ENCODE results near the gene GAS7.

The GAS7 gene

DNA sequence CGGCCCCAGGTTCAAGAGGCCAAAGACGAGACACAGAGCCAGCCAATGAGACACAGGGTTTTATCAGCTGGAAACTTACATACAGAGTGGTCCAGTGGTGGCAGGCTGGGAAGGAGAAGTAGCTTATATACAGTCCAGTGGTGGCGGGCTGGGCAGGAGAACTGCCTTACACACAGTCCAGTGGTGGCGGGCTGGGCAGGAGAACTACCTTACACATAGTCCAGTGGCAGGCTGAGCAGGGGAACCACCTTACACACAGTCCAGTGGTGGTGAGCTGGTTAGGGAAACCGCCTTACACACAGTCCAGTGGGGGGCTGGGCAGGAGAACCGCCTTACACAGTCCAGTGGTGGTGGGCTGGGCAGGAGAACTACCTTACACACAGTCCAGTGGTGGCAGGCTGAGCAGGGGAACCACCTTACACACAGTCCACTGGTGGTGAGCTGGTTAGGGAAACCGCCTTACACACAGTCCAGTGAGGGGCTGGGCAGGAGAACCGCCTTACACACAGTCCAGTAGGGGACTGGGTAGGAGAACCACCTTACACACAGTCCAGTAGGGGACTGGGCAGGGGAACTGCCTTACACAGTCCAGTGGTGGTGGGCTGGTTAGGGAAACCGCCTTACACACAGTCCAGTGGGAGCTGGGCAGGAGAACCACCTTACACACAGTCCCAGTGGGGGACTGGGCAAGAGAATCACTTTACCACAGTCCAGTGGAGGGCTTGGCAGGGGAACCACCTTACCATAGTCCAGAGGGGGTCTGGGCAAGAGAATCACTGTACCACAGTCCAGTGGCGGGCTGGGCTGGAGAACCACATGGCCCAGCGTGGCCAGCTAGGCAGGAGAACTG, 90.9 kb downstream of the GAS7 start:
- POLR2A ChIA-PET, result no interaction called here
- TF ChIP-seq ARNT (IDR thresholded peaks at IDR 0.05) (no peak), FOXK2 (IDR thresholded peaks at IDR 0.05) (no peak), TARDBP (IDR thresholded peaks at IDR 0.05) (no peak), FOXA1 (IDR thresholded peaks at IDR 0.05) (no peak), BHLHE40 (IDR thresholded peaks at IDR 0.05; ENCODE audit: borderline replicate concordance) (no peak), L3MBTL2 (conservative IDR thresholded peaks at IDR 0.05) (no peak), HDGF (IDR thresholded peaks at IDR 0.05; ENCODE audit: borderline replicate concordance) (no peak), CTBP1 (IDR thresholded peaks at IDR 0.05; ENCODE audit: borderline replicate concordance) (no peak), SP1 (IDR thresholded peaks at IDR 0.05) (no peak), FOXM1 (IDR thresholded peaks at IDR 0.05; ENCODE audit: borderline replicate concordance) (no peak), NFRKB (IDR thresholded peaks at IDR 0.05) (no peak), ELF4 (IDR thresholded peaks at IDR 0.05) (no peak), ZNF384 (IDR thresholded peaks at IDR 0.05) (no peak), LEF1 (IDR thresholded peaks at IDR 0.05; ENCODE audit: borderline replicate concordance) (no peak)
- no peak for DNase-seq (ENCODE audit: extremely low spot score)
- CTCF ChIA-PET, result no interaction called here

DNA sequence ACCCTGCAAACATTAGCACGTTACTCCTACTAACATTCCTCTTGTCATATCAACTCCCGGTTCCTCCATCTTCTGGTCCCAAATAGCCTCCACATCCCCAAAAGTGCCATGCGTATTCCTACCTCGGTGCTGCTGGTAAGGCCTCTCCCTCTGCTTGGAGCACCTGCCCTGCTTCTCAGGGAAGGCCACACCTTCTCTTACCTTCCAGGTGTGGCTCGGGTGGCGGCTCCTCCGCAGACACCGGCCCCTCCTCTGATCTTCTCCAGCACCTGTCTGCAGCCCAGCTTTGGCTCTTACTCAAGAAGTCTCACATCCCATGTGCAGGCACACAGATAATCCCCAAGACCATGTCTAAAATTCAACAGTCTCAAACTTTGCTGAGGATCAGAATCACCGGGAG, 92.3 kb downstream of the GAS7 start:
- TF ChIP-seq FOXK2 (IDR thresholded peaks at IDR 0.05) (no peak), L3MBTL2 (conservative IDR thresholded peaks at IDR 0.05) (no peak), TARDBP (IDR thresholded peaks at IDR 0.05) (no peak)
- ChIA-PET CTCF (no interaction called here), POLR2A (no interaction called here)
- no peak for DNase-seq (ENCODE audit: extremely low spot score)

DNA sequence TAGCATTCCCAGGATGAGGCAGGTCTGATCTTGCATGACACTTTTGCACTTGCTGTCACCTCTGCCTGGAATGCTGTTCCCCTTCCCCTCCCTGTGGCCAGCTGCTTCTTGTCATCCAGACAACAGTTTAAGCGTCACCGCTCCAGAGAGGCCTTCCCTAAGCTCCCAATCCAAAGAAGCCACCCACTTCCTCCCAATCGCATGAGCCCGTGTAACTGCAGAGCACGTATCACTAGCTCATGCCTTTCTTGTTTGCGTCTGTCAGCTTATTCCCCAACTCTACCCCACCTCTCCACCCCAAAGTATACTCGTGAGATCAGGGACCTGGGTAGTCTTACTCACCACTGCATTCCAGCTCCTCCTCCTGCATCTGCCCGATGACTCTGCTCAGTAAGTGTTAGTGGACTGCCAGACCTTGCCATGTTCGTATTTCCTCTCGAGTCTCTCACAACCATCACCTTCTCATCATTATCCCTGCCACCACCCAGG, 92.8 kb downstream of the GAS7 start:
- DNase-seq (ENCODE audit: extremely low spot score), result no peak
- ChIA-PET POLR2A (interaction anchor here (0.6 kb wide), 1 partner anchor 9 kb away, joined by 3 read pairs; no protein-coding TSS in a partner anchor), CTCF (no interaction called here)
- no peak for TF ChIP-seq ELF4 (IDR thresholded peaks at IDR 0.05)
- TF ChIP-seq FOXA1 (IDR thresholded peaks at IDR 0.05), result no peak
- TF ChIP-seq ARNT (IDR thresholded peaks at IDR 0.05), result no peak
- TF ChIP-seq FOXM1 (IDR thresholded peaks at IDR 0.05; ENCODE audit: borderline replicate concordance), result no peak
- no peak for TF ChIP-seq FOXK2 (IDR thresholded peaks at IDR 0.05)
- no peak for TF ChIP-seq LEF1 (IDR thresholded peaks at IDR 0.05; ENCODE audit: borderline replicate concordance)
- TF ChIP-seq BHLHE40 (IDR thresholded peaks at IDR 0.05; ENCODE audit: borderline replicate concordance), result no peak
- no peak for TF ChIP-seq SP1 (IDR thresholded peaks at IDR 0.05)
- TF ChIP-seq HDGF (IDR thresholded peaks at IDR 0.05; ENCODE audit: borderline replicate concordance), result no peak
- TF ChIP-seq NFRKB (IDR thresholded peaks at IDR 0.05), result no peak
- no peak for TF ChIP-seq L3MBTL2 (conservative IDR thresholded peaks at IDR 0.05)
- no peak for TF ChIP-seq SUZ12 (IDR thresholded peaks at IDR 0.05)
- TF ChIP-seq, protein P1, sequence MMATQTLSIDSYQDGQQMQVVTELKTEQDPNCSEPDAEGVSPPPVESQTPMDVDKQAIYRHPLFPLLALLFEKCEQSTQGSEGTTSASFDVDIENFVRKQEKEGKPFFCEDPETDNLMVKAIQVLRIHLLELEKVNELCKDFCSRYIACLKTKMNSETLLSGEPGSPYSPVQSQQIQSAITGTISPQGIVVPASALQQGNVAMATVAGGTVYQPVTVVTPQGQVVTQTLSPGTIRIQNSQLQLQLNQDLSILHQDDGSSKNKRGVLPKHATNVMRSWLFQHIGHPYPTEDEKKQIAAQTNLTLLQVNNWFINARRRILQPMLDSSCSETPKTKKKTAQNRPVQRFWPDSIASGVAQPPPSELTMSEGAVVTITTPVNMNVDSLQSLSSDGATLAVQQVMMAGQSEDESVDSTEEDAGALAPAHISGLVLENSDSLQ (IDR thresholded peaks at IDR 0.05), result no peak
- no peak for TF ChIP-seq ZNF384 (IDR thresholded peaks at IDR 0.05)
- TF ChIP-seq CTBP1 (IDR thresholded peaks at IDR 0.05; ENCODE audit: borderline replicate concordance), result no peak
- no peak for TF ChIP-seq TARDBP (IDR thresholded peaks at IDR 0.05)

DNA sequence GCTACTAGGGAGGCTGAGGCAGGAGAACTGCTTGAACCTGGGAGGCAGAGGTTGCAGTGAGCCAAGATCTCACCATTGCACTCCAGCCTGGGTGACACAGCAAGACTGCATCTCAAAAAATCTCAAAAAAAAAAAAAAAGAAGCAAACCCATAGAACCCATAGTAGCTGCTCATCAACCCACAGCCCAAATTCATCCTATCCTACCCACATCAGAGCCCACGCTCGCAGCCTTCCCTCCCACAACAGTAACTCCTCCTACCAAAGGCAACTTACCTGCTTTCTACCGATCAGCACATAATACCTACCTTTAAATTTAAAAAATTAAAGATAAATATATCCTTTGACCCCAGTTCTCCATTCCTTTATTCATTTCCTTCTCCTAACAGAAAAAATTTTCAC, 94.7 kb downstream of the GAS7 start:
- DNase-seq (ENCODE audit: extremely low spot score), result no peak
- CTCF ChIA-PET, result no interaction called here
- POLR2A ChIA-PET, result no interaction called here
- no peak for TF ChIP-seq ZNF384 (IDR thresholded peaks at IDR 0.05)
- TF ChIP-seq, protein P1 (IDR thresholded peaks at IDR 0.05), result no peak
- no peak for TF ChIP-seq ELF4 (IDR thresholded peaks at IDR 0.05)
- TF ChIP-seq SUZ12 (IDR thresholded peaks at IDR 0.05), result no peak
- no peak for TF ChIP-seq TARDBP (IDR thresholded peaks at IDR 0.05)
- TF ChIP-seq CTBP1 (IDR thresholded peaks at IDR 0.05; ENCODE audit: borderline replicate concordance), result no peak
- TF ChIP-seq FOXK2 (IDR thresholded peaks at IDR 0.05), result no peak
- TF ChIP-seq L3MBTL2 (conservative IDR thresholded peaks at IDR 0.05), result no peak
- no peak for TF ChIP-seq ARNT (IDR thresholded peaks at IDR 0.05)
- no peak for TF ChIP-seq HDGF (IDR thresholded peaks at IDR 0.05; ENCODE audit: borderline replicate concordance)
- TF ChIP-seq SP1 (IDR thresholded peaks at IDR 0.05), result no peak
- TF ChIP-seq NFRKB (IDR thresholded peaks at IDR 0.05), result no peak
- no peak for TF ChIP-seq LEF1 (IDR thresholded peaks at IDR 0.05; ENCODE audit: borderline replicate concordance)

DNA sequence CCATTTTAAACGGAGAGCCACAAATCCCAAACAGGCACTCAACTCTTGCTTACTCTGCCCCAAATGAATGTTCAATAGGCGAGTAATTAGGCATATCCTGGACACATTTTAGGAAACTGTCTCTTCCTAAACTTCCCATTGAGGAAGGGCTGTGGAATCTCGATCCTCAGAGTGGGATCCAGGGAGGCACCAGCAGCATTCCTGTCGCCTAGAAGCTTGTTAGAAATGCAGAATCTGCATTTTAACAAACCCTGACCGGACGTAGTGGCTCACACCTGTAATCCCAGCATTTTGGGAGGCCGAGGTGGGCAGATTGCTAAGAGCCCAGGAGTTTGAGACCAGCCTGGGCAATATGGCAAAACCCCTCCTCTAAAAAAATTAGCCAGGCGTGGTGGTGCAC, 95.6 kb downstream of the GAS7 start:
- TF ChIP-seq TARDBP (IDR thresholded peaks at IDR 0.05), result no peak
- TF ChIP-seq CTBP1 (IDR thresholded peaks at IDR 0.05; ENCODE audit: borderline replicate concordance), result no peak
- no peak for TF ChIP-seq HDGF (IDR thresholded peaks at IDR 0.05; ENCODE audit: borderline replicate concordance)
- ChIA-PET POLR2A (no interaction called here), CTCF (no interaction called here)
- DNase-seq (ENCODE audit: extremely low spot score), result no peak

DNA sequence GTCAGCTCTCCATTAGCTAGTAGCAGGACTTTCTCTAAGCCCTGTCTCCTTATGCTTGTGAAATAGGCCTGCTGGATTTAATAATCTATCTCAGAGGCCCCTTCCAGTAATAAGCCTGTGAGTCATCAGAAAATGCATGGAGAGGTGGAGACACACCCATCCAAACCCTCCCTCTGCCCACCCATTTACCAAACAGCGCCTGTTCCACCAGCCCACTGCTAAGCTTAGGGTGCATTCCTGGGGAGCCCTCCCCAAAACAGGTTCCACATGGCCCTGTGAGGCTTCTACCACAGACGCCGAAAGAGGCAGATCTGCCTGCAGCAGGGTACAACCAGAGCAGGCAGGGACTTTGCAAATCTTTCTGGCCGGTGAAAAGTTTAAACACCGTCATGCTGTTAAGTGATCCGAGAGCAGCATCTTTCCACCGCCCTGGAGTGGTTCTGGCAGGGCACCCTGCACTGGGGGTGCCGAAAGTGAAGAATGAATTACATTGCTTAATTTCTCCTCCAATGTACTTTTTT, 99.3 kb downstream of the GAS7 start:
- no peak for DNase-seq (ENCODE audit: extremely low spot score)
- ChIA-PET POLR2A (no interaction called here), CTCF (no interaction called here)
- TF ChIP-seq ZNF384 (IDR thresholded peaks at IDR 0.05) (no peak), CTBP1 (IDR thresholded peaks at IDR 0.05; ENCODE audit: borderline replicate concordance) (no peak), SP1 (IDR thresholded peaks at IDR 0.05) (no peak), SUZ12 (IDR thresholded peaks at IDR 0.05) (no peak), ELF4 (IDR thresholded peaks at IDR 0.05) (no peak), NFRKB (IDR thresholded peaks at IDR 0.05) (no peak), FOXA1 (IDR thresholded peaks at IDR 0.05) (no peak), L3MBTL2 (conservative IDR thresholded peaks at IDR 0.05) (no peak)
- TF ChIP-seq, protein P1 (IDR thresholded peaks at IDR 0.05), result no peak
